Measurements from ENCODE around the gene SCAMP4.

DNA sequence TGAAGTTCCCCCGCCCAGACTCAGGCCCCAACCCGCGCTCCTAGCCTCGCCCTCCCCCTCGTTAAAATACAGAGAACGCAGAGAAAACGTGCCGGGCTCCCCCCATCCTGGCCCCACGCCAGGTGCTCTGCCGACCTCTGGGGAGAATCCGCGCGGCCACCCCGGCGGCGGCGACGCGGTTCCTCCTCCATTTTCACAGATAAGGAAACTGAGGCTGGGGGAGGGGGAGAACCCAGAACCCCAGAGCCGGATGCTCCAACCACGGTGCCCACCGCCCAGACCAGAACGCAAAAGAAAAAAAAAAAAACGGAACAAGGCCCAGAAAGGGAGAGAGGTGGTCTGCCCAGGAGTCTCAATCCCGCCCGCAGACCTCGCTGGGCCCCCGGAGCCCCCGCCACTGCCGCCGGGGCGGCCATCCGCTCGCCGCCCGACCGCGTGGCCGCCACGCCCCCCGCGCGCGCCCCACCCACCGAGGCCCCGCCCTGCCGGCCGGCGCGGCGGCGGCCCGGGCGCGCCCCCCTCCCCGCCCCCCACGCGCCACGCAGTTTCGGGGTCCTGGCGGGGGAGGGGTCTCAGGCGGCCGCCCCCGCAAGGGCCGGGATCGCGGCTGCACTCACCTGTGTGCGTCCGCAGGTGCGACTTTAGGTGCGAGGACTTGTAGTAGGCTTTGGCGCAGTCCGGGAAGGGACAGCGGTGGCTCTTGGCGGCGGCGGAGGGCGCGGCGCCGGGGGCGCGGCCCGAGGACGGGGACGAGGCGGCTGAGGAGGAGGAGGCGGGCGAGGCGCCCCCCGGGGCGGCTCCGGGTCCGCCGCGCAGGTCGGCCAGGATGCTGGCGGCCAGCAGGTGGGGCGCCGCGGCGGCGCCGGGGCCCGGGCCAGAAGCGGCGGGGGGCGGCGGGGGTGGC is 42.5 kb upstream of the SCAMP4 start:
- TF ChIP-seq, protein P1, sequence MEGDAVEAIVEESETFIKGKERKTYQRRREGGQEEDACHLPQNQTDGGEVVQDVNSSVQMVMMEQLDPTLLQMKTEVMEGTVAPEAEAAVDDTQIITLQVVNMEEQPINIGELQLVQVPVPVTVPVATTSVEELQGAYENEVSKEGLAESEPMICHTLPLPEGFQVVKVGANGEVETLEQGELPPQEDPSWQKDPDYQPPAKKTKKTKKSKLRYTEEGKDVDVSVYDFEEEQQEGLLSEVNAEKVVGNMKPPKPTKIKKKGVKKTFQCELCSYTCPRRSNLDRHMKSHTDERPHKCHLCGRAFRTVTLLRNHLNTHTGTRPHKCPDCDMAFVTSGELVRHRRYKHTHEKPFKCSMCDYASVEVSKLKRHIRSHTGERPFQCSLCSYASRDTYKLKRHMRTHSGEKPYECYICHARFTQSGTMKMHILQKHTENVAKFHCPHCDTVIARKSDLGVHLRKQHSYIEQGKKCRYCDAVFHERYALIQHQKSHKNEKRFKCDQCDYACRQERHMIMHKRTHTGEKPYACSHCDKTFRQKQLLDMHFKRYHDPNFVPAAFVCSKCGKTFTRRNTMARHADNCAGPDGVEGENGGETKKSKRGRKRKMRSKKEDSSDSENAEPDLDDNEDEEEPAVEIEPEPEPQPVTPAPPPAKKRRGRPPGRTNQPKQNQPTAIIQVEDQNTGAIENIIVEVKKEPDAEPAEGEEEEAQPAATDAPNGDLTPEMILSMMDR (conservative IDR thresholded peaks at IDR 0.05; ENCODE audit: low read depth in 2 of 2), result no peak
- TF ChIP-seq EZH2phosphoT487 (IDR thresholded peaks at IDR 0.05; ENCODE audit: unreplicated experiment) (no peak), CREB1 (CRISPR knock-in tag; IDR thresholded peaks at IDR 0.05; ENCODE audit: low read depth) (no peak), EZH2 (IDR thresholded peaks at IDR 0.05; ENCODE audit: low read depth, unreplicated experiment) (no peak), POLR2AphosphoS5 (IDR thresholded peaks at IDR 0.05; ENCODE audit: low read depth) (no peak), ZNF331 (CRISPR knock-in tag; IDR thresholded peaks at IDR 0.05; ENCODE audit: low read depth) (no peak), ZNF114 (CRISPR knock-in tag; IDR thresholded peaks at IDR 0.05) (no peak), NANOG (IDR thresholded peaks at IDR 0.05; ENCODE audit: borderline replicate concordance) (no peak), JUNB (IDR thresholded peaks at IDR 0.05; ENCODE audit: unreplicated experiment) (no peak)
- TF ChIP-seq, protein P2, sequence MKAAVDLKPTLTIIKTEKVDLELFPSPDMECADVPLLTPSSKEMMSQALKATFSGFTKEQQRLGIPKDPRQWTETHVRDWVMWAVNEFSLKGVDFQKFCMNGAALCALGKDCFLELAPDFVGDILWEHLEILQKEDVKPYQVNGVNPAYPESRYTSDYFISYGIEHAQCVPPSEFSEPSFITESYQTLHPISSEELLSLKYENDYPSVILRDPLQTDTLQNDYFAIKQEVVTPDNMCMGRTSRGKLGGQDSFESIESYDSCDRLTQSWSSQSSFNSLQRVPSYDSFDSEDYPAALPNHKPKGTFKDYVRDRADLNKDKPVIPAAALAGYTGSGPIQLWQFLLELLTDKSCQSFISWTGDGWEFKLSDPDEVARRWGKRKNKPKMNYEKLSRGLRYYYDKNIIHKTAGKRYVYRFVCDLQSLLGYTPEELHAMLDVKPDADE (IDR thresholded peaks at IDR 0.05), result no peak
- TF ChIP-seq, protein P3, sequence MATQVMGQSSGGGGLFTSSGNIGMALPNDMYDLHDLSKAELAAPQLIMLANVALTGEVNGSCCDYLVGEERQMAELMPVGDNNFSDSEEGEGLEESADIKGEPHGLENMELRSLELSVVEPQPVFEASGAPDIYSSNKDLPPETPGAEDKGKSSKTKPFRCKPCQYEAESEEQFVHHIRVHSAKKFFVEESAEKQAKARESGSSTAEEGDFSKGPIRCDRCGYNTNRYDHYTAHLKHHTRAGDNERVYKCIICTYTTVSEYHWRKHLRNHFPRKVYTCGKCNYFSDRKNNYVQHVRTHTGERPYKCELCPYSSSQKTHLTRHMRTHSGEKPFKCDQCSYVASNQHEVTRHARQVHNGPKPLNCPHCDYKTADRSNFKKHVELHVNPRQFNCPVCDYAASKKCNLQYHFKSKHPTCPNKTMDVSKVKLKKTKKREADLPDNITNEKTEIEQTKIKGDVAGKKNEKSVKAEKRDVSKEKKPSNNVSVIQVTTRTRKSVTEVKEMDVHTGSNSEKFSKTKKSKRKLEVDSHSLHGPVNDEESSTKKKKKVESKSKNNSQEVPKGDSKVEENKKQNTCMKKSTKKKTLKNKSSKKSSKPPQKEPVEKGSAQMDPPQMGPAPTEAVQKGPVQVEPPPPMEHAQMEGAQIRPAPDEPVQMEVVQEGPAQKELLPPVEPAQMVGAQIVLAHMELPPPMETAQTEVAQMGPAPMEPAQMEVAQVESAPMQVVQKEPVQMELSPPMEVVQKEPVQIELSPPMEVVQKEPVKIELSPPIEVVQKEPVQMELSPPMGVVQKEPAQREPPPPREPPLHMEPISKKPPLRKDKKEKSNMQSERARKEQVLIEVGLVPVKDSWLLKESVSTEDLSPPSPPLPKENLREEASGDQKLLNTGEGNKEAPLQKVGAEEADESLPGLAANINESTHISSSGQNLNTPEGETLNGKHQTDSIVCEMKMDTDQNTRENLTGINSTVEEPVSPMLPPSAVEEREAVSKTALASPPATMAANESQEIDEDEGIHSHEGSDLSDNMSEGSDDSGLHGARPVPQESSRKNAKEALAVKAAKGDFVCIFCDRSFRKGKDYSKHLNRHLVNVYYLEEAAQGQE (IDR thresholded peaks at IDR 0.05; ENCODE audit: unreplicated experiment), result no peak
- TF ChIP-seq, protein P4, sequence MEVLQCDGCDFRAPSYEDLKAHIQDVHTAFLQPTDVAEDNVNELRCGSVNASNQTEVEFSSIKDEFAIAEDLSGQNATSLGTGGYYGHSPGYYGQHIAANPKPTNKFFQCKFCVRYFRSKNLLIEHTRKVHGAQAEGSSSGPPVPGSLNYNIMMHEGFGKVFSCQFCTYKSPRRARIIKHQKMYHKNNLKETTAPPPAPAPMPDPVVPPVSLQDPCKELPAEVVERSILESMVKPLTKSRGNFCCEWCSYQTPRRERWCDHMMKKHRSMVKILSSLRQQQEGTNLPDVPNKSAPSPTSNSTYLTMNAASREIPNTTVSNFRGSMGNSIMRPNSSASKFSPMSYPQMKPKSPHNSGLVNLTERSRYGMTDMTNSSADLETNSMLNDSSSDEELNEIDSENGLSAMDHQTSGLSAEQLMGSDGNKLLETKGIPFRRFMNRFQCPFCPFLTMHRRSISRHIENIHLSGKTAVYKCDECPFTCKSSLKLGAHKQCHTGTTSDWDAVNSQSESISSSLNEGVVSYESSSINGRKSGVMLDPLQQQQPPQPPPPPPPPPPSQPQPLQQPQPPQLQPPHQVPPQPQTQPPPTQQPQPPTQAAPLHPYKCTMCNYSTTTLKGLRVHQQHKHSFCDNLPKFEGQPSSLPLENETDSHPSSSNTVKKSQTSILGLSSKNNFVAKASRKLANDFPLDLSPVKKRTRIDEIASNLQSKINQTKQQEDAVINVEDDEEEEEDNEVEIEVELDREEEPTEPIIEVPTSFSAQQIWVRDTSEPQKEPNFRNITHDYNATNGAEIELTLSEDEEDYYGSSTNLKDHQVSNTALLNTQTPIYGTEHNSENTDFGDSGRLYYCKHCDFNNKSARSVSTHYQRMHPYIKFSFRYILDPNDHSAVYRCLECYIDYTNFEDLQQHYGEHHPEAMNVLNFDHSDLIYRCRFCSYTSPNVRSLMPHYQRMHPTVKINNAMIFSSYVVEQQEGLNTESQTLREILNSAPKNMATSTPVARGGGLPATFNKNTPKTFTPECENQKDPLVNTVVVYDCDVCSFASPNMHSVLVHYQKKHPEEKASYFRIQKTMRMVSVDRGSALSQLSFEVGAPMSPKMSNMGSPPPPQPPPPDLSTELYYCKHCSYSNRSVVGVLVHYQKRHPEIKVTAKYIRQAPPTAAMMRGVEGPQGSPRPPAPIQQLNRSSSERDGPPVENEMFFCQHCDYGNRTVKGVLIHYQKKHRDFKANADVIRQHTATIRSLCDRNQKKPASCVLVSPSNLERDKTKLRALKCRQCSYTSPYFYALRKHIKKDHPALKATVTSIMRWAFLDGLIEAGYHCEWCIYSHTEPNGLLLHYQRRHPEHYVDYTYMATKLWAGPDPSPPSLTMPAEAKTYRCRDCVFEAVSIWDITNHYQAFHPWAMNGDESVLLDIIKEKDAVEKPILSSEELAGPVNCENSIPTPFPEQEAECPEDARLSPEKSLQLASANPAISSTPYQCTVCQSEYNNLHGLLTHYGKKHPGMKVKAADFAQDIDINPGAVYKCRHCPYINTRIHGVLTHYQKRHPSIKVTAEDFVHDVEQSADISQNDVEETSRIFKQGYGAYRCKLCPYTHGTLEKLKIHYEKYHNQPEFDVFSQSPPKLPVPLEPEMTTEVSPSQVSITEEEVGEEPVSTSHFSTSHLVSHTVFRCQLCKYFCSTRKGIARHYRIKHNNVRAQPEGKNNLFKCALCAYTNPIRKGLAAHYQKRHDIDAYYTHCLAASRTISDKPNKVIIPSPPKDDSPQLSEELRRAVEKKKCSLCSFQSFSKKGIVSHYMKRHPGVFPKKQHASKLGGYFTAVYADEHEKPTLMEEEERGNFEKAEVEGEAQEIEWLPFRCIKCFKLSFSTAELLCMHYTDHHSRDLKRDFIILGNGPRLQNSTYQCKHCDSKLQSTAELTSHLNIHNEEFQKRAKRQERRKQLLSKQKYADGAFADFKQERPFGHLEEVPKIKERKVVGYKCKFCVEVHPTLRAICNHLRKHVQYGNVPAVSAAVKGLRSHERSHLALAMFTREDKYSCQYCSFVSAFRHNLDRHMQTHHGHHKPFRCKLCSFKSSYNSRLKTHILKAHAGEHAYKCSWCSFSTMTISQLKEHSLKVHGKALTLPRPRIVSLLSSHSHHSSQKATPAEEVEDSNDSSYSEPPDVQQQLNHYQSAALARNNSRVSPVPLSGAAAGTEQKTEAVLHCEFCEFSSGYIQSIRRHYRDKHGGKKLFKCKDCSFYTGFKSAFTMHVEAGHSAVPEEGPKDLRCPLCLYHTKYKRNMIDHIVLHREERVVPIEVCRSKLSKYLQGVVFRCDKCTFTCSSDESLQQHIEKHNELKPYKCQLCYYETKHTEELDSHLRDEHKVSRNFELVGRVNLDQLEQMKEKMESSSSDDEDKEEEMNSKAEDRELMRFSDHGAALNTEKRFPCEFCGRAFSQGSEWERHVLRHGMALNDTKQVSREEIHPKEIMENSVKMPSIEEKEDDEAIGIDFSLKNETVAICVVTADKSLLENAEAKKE (CRISPR knock-in tag; IDR thresholded peaks at IDR 0.05), result no peak

All from GM23338 (cell line).